Ishikawa (cell line): Measurements from ENCODE around the gene NYAP1.

Experiments used
- CEBPB ChIP-seq: IDR thresholded peaks from 2 replicates; pipeline ENCODE4 v1.6.1; 2012
- CREB1 ChIP-seq: IDR thresholded peaks from 2 replicates; pipeline ENCODE4 v1.6.1; 2012; ENCODE audit warnings: low read depth
- EGR1 ChIP-seq: IDR thresholded peaks from 2 replicates; pipeline ENCODE4 v1.6.1; 2012
- EP300 ChIP-seq: IDR thresholded peaks from 2 replicates; pipeline ENCODE4 v1.6.1; 2012; ENCODE audit warnings: borderline replicate concordance
- FOXM1 ChIP-seq: IDR thresholded peaks from 2 replicates; pipeline ENCODE4 v1.6.1; 2012; ENCODE audit warnings: low read depth, borderline replicate concordance
- MAX ChIP-seq: IDR thresholded peaks from 2 replicates; pipeline ENCODE4 v1.6.1; 2012
- NFIC ChIP-seq: IDR thresholded peaks from 2 replicates; pipeline ENCODE4 v1.6.1; 2012
- RAD21 ChIP-seq: IDR thresholded peaks from 2 replicates; pipeline ENCODE4 v1.6.1; 2012; ENCODE audit warnings: low read depth
- REST ChIP-seq: IDR thresholded peaks from 2 replicates; pipeline ENCODE4 v1.6.1; 2012; ENCODE audit warnings: low read depth, mild to moderate bottlenecking
- TAF1 ChIP-seq: IDR thresholded peaks from 2 replicates; pipeline ENCODE4 v1.6.1; 2012; ENCODE audit warnings: low read depth, mild to moderate bottlenecking
- TCF12 ChIP-seq: IDR thresholded peaks from 2 replicates; pipeline ENCODE4 v1.6.1; 2012; ENCODE audit warnings: low read depth
- TEAD4 ChIP-seq: IDR thresholded peaks from 2 replicates; pipeline ENCODE4 v1.6.1; 2012
- YY1 ChIP-seq: IDR thresholded peaks from 2 replicates; pipeline ENCODE4 v1.6.1; 2012; ENCODE audit warnings: low read depth
- ZBTB7A ChIP-seq: IDR thresholded peaks from 2 replicates; pipeline ENCODE4 v1.6.1; 2012; ENCODE audit warnings: low read depth
- TF ChIP-seq, protein P1 (sequence below): IDR thresholded peaks from 2 replicates; pipeline ENCODE4 v1.6.1; 2012

The NYAP1 gene

DNA sequence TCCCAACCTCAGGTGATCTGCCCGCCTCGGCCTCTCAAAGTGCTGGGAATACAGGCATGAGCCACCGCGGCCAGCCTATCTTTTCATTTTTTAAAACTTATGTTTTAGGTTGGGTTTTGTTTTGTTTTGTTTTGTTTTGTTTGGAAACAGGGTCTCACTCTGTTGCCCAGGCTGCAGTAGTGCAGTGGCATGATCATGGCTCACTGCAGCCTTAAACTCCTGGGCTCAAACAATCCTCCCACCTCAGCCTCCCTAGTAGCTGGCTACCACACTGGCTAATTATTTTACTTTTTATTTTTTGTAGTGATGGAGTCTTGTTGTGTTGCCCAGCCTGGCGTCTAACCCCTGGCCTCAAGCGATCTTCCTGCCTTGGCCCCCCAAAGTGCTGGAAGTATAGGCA, 35.9 kb downstream of the NYAP1 start:
- no peak for TF ChIP-seq TCF12
- no peak for TF ChIP-seq ZBTB7A
- TF ChIP-seq REST = no peak
- TF ChIP-seq EP300 = no peak
- TF ChIP-seq MAX = no peak
- TF ChIP-seq NFIC = no peak
- TF ChIP-seq CEBPB = no peak
- TF ChIP-seq FOXM1 = no peak
- no peak for TF ChIP-seq RAD21
- TF ChIP-seq TAF1 = no peak
- no peak for TF ChIP-seq CREB1
- no peak for TF ChIP-seq TEAD4
- TF ChIP-seq, protein P1, sequence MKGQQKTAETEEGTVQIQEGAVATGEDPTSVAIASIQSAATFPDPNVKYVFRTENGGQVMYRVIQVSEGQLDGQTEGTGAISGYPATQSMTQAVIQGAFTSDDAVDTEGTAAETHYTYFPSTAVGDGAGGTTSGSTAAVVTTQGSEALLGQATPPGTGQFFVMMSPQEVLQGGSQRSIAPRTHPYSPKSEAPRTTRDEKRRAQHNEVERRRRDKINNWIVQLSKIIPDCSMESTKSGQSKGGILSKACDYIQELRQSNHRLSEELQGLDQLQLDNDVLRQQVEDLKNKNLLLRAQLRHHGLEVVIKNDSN = no peak
- TF ChIP-seq YY1 = no peak

GRCh38 chr7:100520138-100520537, 36.4 kb downstream of the NYAP1 start:
- TF ChIP-seq TEAD4 (no peak), TCF12 (no peak), FOXM1 (no peak), TAF1 (no peak), CEBPB (no peak), EP300 (no peak), MAX (no peak), YY1 (no peak), RAD21 (no peak), ZBTB7A (no peak), REST (no peak), EGR1 (no peak), CREB1 (no peak), NFIC (no peak)
- TF ChIP-seq, protein P1 = no peak

- TF ChIP-seq EGR1 (no peak), EP300 (no peak), TCF12 (no peak), ZBTB7A (no peak), NFIC (no peak), CEBPB (no peak)
- TF ChIP-seq, protein P1 = no peak
These were observed 37.3 kb downstream of the NYAP1 start for GRCh38 chr7:100521076-100521475.

- TF ChIP-seq, protein P1 = peak; percentile 76
These were observed 38.3 kb downstream of the NYAP1 start for GRCh38 chr7:100521909-100522593.

- TF ChIP-seq TEAD4 (no peak), MAX (no peak), NFIC (no peak), CREB1 (no peak), TAF1 (no peak), YY1 (no peak), REST (no peak), EP300 (no peak), CEBPB (no peak), RAD21 (no peak), EGR1 (no peak), TCF12 (no peak), FOXM1 (no peak), ZBTB7A (no peak)
- TF ChIP-seq, protein P1 = no peak
These were observed 48.7 kb downstream of the NYAP1 start for GRCh38 chr7:100532165-100533022.
